ENCODE measurements around the gene STXBP1. TPM values are rescaled to one million over a fixed set of nuclear protein-coding genes. Genes with fewer than 3 reads are reported as not detected.

STXBP1 gene
- total RNA-seq, 1 experiment from 2014 or later, result 0.36 TPM

DNA sequence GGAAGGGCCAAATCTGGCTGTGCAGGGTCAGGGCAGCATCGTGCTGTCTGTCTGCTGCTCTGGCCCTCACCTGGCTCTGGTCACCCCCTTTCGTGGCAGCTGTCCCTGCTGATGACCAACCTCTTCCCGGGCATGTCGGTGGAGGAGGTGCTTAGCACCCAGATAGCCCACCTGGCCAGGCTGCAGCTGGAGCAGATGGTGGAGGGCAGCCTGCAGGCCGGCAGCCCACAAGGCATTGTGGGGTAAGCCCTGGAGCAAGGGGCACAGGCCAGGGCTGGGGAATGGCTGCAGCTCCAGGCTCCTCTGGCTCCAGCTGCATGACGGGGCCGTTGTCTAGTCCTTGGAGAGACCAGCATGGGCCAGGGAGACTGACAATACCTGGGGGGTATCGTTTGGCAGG is 114.8 kb downstream of the STXBP1 start:
- Histone ChIP-seq H3K27me3 (no peaks in the 10 kb centered on the region), H3K4me3 (no peak overlapping the region), H3K36me3 (no peaks in the 10 kb centered on the region), H3K9me3 (no peaks in the 10 kb centered on the region)
- no peak for DNase-seq

DNA sequence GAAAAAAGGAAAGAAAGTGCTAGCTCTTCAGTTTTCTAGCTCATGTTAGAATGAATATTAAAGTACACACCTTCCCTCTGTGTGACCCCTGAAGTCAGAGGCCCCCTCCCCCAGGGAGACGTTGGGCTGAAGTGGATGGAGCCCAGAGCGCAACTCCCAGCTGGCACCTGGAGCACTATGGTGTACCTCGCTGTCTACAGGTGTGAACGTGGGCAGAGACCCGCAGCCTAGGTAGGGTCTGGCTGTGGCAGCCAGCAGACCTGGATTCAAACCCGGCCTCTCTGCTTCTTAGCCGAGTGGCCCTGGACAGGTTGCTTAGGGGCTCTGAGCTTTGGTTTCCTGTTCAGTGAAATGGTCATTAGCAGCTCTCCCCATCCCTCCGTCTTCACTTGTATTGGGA is 116.7 kb downstream of the STXBP1 start:
- H3K4me3 ChIP-seq, result no peak overlapping the region
- H3K27me3 ChIP-seq, result no peaks in the 10 kb centered on the region
- no peak for DNase-seq
- H3K36me3 ChIP-seq, result no peaks in the 10 kb centered on the region
- H3K9me3 ChIP-seq, result no peaks in the 10 kb centered on the region

DNA sequence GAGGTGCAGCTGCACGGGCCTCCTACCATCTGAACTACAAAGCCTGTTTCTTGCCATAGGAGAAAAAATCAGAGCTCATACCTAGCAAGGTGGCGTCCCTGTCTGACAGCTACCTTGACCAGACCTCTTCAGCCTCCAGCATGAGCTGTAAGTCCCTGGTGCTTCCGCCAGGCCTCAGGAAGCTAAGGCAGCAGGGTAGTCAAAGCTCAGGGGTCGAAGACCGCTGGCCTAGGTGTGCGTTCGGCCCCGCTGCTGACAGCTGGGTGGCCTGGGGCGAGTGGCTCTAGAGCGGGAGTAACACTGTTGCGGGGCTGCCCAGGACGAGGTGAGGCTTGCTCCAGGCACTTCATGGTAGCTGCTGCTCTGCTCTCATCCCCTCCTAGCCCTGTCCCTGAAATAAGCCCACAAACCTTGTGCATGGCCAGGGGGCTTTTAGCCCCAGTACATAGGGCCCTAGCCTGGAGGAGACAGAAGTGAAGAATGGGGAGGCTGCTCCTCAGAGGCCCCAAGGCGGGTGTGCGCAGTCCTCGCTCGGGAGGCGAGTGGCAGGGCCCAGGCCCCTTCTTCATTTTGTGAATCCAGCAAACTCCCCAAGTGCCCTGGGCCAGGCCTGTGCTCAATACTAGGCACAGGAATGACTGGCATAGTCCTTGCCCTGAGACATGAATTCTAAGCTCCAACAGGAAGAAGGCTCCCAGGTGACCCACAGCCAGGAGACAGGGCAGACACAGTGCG is 117.6 kb downstream of the STXBP1 start:
- DNase-seq, result no peak
- Histone ChIP-seq H3K9me3 (no peaks in the 10 kb centered on the region), H3K27me3 (no peaks in the 10 kb centered on the region), H3K36me3 (no peaks in the 10 kb centered on the region), H3K4me3 (no peak overlapping the region)

DNA sequence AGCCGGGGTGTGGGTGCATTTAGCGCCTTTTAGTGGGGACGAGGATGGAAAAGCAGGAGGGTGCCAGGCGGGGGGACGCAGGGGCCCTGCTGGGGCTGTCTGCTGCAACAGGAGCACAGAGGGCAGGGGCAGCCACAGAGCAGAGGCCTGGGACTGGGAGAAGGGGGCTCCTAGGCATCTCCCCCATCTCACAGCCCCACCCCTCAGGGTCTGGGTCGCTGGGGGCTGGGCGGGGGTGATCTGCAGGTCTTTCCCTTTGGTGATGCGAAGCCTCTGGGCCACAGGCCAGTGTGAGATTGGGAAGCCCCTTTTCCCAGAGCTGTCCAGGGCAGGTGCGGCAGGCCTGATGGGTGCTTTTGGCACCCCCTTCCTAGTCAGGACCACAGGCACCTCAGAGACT is 118.2 kb downstream of the STXBP1 start:
- DNase-seq, result no peak
- H3K4me3 ChIP-seq, result no peak overlapping the region
- no peaks in the 10 kb centered on the region for H3K9me3 ChIP-seq
- no peaks in the 10 kb centered on the region for H3K36me3 ChIP-seq
- H3K27me3 ChIP-seq, result no peaks in the 10 kb centered on the region

DNA sequence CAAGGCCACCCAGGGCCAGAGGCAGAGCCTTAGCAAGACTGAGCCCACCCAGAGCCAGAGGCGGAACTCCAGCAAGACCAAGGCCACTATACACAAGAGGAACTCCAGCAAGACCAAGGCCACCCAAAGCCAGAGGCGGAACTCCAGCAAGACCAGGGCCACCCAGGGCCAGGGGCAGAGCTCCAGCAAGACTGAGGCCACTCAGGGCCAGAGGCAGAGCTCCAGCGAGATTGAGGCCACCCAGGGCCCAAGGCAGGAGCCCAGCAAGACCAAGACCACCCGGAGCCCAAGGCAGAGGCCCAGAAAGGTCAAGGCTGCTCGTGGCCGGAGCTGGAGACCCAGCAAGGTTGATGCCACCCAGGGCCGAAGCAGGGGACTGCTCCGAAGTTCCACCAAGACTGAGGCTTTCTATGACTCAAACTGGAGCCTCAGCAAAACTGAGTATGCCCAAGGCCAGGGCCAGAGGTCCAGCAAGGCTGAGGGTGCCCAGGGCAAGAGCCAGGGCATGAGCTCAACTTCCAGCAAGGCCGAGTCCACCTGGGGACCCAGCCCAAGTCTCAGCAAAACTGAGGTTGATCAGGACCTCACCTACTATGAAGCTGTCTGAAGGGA is 118.8 kb downstream of the STXBP1 start:
- no peaks in the 10 kb centered on the region for H3K9me3 ChIP-seq
- H3K27me3 ChIP-seq, result no peaks in the 10 kb centered on the region
- H3K4me3 ChIP-seq, result no peak overlapping the region
- no peak for DNase-seq
- no peaks in the 10 kb centered on the region for H3K36me3 ChIP-seq

DNA sequence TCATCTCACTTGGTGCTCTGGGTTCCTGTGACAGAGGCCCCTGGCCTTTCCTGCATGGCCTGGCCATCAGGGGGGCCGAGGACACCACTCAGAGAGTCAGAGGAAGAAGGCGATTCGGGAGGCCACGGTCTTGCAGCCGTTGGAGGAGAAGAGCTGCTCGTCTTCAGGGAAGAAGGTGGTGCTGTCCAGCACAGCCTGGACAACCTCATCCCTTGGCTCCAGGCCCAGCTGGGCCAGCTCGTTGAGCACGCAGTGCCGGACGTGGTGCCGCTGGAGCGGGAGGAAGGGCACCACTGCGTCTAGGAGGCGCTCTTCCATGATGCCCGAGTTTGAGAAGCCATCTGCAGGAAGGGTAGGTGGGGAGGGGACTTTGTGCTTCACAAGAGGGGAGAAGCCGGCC is 119.9 kb downstream of the STXBP1 start:
- DNase-seq, result no peak
- Histone ChIP-seq H3K36me3 (no peaks in the 10 kb centered on the region), H3K9me3 (no peaks in the 10 kb centered on the region), H3K4me3 (no peak overlapping the region), H3K27me3 (no peaks in the 10 kb centered on the region)

DNA sequence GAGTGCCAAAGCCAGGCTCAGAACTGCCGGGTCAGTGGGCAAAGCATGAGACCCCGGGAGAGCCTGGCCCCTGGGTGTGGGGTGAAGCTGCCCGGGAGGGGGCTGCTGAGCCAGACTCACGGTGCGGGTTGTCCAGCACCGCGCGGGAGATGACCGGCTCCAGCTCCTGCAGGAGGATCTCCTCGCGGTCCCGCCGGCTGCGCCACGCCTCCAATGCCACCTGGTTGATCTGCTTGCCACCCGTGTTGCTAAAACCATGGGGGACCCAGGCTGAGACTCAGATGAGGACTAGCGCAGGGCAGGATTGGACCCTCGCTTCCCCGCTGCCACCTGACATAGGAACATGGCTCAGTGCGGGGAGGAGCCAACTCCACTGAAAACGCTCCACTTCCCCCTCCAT is 120.4 kb downstream of the STXBP1 start:
- no peak for DNase-seq
- no peak overlapping the region for H3K4me3 ChIP-seq
- no peaks in the 10 kb centered on the region for H3K27me3 ChIP-seq
- no peaks in the 10 kb centered on the region for H3K36me3 ChIP-seq
- H3K9me3 ChIP-seq, result no peaks in the 10 kb centered on the region

DNA sequence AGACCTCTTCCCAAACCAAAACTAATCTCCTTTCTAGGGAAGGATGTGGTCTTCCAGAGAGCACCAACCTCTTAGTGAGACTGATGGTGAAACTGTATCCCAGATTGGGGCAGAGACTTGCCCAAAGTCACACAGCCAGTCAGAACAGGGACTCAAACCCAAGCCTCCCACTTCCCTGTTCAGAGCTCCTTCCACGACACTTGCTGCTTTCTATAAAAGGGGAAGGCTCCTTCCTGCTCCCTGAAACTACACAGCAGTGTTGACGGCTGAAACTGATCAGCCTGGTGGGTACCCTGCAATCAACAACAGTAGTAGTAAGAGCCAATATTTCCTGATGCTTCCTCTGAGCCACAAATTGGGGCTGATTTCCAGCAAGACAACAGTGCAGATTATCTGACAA is 121.5 kb downstream of the STXBP1 start:
- H3K27me3 ChIP-seq, result no peaks in the 10 kb centered on the region
- H3K36me3 ChIP-seq, result no peaks in the 10 kb centered on the region
- no peak for DNase-seq
- H3K4me3 ChIP-seq, result no peak overlapping the region
- no peaks in the 10 kb centered on the region for H3K9me3 ChIP-seq

DNA sequence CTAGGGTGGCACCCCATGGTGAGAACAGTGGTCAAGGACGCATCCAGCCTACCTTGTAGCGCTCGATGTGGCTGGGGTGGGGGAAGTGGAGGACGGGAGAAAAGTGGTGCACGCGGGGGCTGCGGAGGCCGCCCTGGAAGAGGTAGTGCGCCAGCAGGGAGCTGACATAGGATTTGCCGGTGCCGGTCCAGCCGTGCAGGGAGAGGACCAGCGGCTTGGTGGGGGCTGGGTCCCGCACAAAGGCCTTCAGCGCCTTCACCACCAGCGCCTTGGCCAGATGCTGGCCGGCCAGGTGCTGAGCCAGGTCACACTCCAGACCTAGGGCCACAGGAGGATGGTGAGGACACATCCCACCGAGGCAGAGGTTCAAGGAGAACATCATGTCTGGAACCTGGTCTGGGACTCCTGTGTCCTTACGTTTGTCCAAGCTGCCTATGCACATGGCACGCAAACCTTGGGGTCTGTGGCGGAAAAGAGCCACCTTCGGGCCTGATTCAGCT is 122.2 kb downstream of the STXBP1 start:
- DNase-seq, result no peak
- Histone ChIP-seq H3K27me3 (no peaks in the 10 kb centered on the region), H3K9me3 (no peaks in the 10 kb centered on the region), H3K36me3 (no peaks in the 10 kb centered on the region), H3K4me3 (peak overlapping the region; percentile 68)

DNA sequence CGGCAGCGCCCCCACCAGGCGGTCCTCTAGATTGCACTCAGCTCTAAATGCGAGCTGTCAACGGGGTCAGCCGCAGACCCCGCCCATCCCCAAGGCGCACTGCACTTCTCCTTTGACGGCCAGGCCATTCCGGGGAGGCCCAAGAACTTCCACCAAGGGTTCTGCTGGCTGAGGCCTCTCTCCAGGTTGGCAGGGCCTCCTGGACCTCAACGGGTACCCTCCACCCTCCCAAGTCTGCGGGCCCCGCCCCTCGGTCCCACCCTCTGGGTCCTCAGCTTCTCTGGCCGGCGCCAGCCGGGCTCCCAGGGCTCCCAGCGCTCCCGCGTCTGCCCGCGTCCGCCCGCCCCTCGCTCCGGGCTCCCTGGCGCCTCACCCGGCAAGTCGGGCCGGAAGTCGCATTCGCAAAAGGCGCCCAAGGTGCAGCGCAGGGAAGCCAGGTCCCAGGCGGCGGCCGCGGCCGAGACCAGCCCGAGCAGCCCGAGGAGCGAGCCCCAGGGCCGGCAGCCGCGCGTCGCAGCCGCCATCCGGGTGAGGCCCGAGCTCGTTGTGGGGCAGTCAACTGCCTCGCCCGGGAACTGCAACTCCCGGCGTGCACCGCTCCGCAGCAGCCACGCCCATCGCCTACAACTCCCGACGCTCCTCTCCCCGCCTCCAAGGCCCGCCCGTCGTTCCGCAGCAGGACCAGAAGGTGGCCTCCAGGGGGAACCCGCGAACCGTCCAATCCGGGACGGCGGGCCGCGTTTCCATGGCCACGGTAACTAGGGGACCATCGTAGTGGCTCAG is 122.9 kb downstream of the STXBP1 start, which contains the start of gene TOR2A:
TSS of gene TOR2A (minus strand) at position 548 of the 783 bp plus-strand sequence. CDS start at position 524, 24 bp downstream.
- DNase-seq, result peak; percentile 95
- H3K4me3 ChIP-seq, result peak within 1 kb of the TSS; percentile 68
- no peaks in the 10 kb centered on the region for H3K9me3 ChIP-seq
- H3K36me3 ChIP-seq, result no peaks in the 10 kb centered on the region
- no peaks in the 10 kb centered on the region for H3K27me3 ChIP-seq

DNA sequence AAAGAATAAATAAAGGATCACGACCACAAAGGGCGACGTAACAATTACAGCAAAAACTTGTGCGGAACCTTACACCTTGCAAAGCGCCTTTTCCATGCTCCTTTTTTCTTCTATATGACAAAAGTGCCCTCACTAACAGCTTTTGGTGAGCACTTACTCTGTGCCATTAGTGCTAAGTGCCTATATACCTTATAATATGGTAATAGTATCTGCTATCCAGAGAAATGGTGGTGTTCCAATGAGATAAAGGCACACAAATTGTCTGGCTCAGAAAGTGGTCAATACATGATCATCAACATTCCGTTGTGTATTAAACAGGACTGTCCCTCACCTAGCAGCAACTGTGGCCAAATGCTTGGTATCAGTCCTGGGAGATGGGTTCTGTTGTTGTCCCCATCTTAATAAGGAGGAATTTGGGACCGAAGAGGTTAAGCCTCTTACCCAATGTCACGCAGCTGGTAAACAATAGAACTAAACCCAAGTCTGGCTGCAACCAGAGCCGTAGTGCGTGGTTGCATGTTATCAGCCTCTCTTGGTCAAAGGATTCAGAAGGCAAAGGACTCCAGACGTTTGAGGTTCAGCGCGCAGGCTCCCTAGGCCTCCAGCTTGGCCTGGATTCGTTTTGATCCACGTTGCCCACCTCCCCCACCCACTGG is 123.6 kb downstream of the STXBP1 start:
- no peak for DNase-seq
- no peaks in the 10 kb centered on the region for H3K27me3 ChIP-seq
- no peaks in the 10 kb centered on the region for H3K36me3 ChIP-seq
- H3K9me3 ChIP-seq, result no peaks in the 10 kb centered on the region
- H3K4me3 ChIP-seq, result peak overlapping the region; percentile 68

DNA sequence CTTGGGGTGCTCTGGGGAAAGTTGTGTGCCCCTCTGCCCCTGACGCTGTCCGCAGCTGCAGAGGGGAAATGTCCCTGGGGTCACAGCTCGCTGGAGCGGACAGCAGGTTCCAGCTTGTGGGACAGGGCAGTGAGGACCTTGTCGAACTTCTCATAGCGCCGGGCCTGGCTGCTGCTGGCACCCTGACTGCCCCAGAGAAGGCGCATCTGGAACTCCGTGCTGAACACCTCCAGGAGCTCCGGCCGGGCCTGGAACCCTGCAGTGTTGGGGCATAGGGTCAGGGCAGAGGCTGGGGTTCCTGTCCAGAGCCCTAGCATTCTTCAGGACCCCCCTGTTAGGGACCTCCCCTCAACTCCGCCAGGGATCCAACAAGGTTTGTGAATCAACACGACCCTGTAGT is 126.6 kb downstream of the STXBP1 start:
- Histone ChIP-seq H3K36me3 (no peaks in the 10 kb centered on the region), H3K4me3 (no peak overlapping the region)

DNA sequence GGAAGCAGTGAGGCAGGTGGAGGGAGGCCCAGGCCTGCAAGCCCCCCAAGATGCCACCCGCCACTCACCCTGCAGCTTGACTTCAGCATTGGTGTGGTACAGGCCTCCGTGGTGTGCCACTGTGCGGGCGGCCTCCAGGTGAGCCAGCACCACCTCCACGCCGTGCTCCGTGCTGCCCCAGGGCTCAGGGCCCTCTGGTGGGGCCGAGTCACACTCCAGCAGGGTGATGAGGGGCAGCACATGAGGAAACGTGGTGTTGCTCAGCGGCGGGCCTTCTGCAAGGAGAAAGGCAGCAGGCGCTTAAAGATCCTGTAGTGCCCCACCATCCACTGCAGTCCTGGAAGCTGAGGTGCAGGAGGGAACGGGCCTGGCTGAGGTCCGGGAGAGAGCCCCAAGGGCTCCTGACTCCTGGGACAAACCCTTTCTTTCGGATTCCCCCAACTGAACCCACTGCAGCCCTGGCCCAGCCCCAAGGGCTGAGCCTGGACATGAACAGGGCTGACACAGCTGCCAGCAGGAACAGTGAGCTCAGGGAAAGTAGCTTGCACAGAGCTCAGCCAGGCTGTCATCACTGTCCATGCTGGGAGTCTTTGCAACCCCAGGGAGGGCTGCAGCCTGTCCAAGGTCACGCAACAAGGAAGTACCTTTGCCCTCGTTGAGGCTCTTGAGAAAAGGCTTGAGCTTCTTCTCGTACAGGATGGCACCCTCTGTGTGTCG is 127.7 kb downstream of the STXBP1 start:
- no peaks in the 10 kb centered on the region for H3K36me3 ChIP-seq
- H3K9me3 ChIP-seq, result no peaks in the 10 kb centered on the region
- H3K4me3 ChIP-seq, result no peak overlapping the region
- DNase-seq, result peak; percentile 43
- H3K27me3 ChIP-seq, result no peaks in the 10 kb centered on the region

More for the DNA sequence above, 126.6 kb downstream of the STXBP1 start:
- Histone ChIP-seq H3K27me3 (no peaks in the 10 kb centered on the region), H3K9me3 (no peaks in the 10 kb centered on the region)
- DNase-seq, result no peak

DNA sequence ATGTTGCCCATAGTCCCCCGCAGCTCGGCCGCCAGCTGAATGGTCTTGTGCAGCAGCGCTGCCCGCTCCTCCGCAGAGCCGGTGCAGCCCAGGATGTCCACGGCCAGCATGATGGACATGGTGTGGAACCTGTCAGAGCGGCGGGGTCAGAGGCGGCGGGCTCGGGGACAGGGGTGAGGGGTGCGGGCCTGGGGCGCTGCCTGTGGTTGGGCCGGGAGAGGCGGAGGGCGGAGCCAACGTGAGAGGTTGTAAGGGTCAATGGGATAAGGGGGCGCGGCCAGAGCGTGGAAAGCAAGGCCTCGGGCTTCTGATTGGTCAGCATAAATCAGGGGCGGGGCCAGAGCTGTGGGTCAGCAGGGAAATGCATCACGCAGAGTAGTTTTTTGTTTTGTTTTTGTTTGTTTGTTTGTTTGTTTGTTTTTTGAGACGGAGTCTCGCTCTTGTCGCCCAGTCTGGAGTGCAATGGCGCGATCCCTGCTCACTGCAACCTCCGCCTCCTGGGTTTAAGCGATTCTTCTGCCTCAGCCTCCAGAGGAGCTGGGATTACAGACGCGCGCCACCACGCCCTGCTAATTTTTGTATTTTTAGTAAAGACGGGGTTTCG is 129.9 kb downstream of the STXBP1 start:
- no peak overlapping the region for H3K4me3 ChIP-seq
- no peaks in the 10 kb centered on the region for H3K9me3 ChIP-seq
- H3K36me3 ChIP-seq, result no peaks in the 10 kb centered on the region
- H3K27me3 ChIP-seq, result no peaks in the 10 kb centered on the region
- DNase-seq, result no peak
